K562 (cell line): ENCODE measurements around the gene CAPZB. TPM values are rescaled to one million over a fixed set of nuclear protein-coding genes. Genes with fewer than 3 reads are reported as not detected.

Experiments used
- ETV1 ChIP-seq: fragments of 450-650 bp; conservative IDR thresholded peaks from 2 replicates; pipeline ENCODE4 v1.6.1; 2016; ENCODE audit warnings: missing genetic modification characterization, control low read depth, low read depth, missing compliant biosample characterization
- MAFF ChIP-seq: IDR thresholded peaks from 2 replicates; pipeline ENCODE4 v1.6.1; 2012; ENCODE audit warnings: low read length, improper control_type of control experiment
- NFIC ChIP-seq: fragments of 450-650 bp; IDR thresholded peaks from 2 replicates; pipeline ENCODE4 v1.6.1; 2017; ENCODE audit warnings: mild to moderate bottlenecking, inconsistent platforms
- NR4A1 ChIP-seq, 2 experiments: fragments of 250-450 bp in 1 of 2; fragments of 450-650 bp in 1 of 2; sonication (Bioruptor Pico) in 1 of 2; IDR thresholded peaks; 2 replicates each; pipeline versions ENCODE4 v1.4.0 to v1.6.1; 2016 to 2020; ENCODE audit warnings: mild to moderate bottlenecking in 2 of 2, missing compliant biosample characterization in 1 of 2, missing genetic modification characterization in 1 of 2, moderate library complexity in 1 of 2
- POLR2A ChIP-seq: fragments of 450-650 bp; conservative IDR thresholded peaks from 2 replicates; pipeline ENCODE4 v1.6.1; 2016
- RBM14 ChIP-seq: fragments of 200-400 bp; formaldehyde crosslinking; IDR thresholded peaks from 2 replicates; pipeline ENCODE4 v1.6.1; 2018; ENCODE audit warnings: low read depth, mild to moderate bottlenecking, low read length, moderate library complexity, borderline replicate concordance; ENCODE audit not compliant: insufficient read depth
- polyA plus RNA-seq, 8 experiments: library from polyadenylated mRNA; depleted of rRNA in 4 of 8; stranded (reverse) in 5 of 8; unstranded in 3 of 8; fragments of >200 nt; fragmentation: Nextera tagmentation in 2 of 8; fragmentation: Illumina TruSeq in 1 of 8; extraction: Ambion mirVana in 2 of 8; extraction: Trizol in 1 of 8; gene quantifications; 2 replicates each; pipeline versions ENCODE4 v1.2.1 to v1.2.3, GENCODE V29; 2011 to 2014; ENCODE audit warnings: inconsistent platforms in 1 of 8, missing spikeins in 1 of 8
- total RNA-seq, 7 experiments: library from RNA; depleted of rRNA in 6 of 7; stranded (reverse); fragments of >200 nt in 6 of 7; fragmentation: Illumina TruSeq in 2 of 7; extraction: Trizol in 2 of 7; gene quantifications; 2 replicates each; pipeline versions ENCODE4 v1.2.1 to v1.2.3, GENCODE V29; 2011 to 2021; ENCODE audit warnings: low replicate concordance in 1 of 7
- TF ChIP-seq, protein P1 (sequence below): fragments of 200-600 bp; sonication (generic); IDR thresholded peaks from one replicate; pipeline ENCODE4 v1.6.1; 2012; ENCODE audit warnings: mild to moderate bottlenecking, low read depth, low read length, inconsistent platforms
- TF ChIP-seq, protein P2 (sequence below), 3 experiments: fragments of 200-800 bp in 1 of 3; sonication (Bioruptor generic) in 1 of 3; sonication (generic) in 1 of 3; formaldehyde crosslinking in 1 of 3; IDR thresholded peaks; 2 replicates each; pipeline versions ENCODE4 v1.6.1 to v1.8.0; 2016 to 2022; ENCODE audit warnings: mild to moderate bottlenecking in 2 of 3, missing compliant biosample characterization in 2 of 3, missing genetic modification characterization in 2 of 3, missing genetic modification reagents in 1 of 3
- TF ChIP-seq, protein P3 (sequence below): fragments of 450-650 bp; formaldehyde crosslinking; IDR thresholded peaks from 2 replicates; pipeline ENCODE4 v1.4.0; 2022; ENCODE audit warnings: missing genetic modification characterization
- TF ChIP-seq, protein P4 (sequence below): sonication (generic); formaldehyde crosslinking; IDR thresholded peaks from 2 replicates; pipeline ENCODE4 v1.8.0; 2022; ENCODE audit warnings: mild to moderate bottlenecking, low read depth, missing genetic modification reagents

Gene CAPZB
- total and polyA plus RNA-seq, 9 of the 15 experiments (the other 6 are each of a cell fraction or from before 2014, with no cell fraction given) = 57.6 to 297 (median 125) TPM

DNA sequence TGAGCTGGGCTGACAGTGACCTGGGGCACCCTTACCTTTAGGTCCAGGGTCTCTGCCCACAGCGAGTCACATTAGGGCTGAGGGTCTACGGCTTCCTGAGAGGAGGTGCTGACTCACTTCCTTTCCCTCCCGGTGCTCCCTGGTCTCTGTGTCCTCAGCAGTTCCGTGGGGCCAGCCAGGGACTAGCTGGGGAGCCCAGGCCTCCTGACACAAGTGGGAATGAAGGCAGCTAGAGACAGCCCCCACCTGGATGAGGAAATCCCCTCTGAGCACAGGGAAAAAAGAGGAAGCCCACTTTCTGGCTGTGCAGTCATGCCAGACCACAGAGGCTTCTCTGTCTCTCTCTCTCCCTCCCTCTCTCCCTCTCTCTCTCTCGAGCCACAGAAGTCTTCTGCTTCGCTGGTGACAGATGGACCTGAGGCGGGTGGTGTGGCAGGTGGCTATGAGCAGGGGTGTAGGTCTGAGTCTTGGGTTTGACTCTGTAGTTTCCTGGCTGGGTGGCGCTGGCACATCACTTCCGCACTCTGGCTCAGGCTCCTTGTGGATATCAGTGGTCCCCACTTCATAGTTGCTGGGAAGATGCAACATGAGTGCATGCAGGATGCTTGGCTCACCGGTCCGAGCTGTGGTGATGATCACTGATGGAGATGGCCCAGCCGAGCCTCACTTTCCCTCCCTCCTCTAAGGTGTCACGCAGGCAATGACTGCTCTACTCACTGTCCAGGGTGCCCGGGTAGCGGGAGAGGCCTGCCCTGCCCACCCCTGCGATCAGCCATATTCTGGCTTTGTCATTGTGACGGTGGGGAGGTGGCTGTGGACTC lies 169.8 kb downstream of the CAPZB start (continued):
- TF ChIP-seq, protein P1, sequence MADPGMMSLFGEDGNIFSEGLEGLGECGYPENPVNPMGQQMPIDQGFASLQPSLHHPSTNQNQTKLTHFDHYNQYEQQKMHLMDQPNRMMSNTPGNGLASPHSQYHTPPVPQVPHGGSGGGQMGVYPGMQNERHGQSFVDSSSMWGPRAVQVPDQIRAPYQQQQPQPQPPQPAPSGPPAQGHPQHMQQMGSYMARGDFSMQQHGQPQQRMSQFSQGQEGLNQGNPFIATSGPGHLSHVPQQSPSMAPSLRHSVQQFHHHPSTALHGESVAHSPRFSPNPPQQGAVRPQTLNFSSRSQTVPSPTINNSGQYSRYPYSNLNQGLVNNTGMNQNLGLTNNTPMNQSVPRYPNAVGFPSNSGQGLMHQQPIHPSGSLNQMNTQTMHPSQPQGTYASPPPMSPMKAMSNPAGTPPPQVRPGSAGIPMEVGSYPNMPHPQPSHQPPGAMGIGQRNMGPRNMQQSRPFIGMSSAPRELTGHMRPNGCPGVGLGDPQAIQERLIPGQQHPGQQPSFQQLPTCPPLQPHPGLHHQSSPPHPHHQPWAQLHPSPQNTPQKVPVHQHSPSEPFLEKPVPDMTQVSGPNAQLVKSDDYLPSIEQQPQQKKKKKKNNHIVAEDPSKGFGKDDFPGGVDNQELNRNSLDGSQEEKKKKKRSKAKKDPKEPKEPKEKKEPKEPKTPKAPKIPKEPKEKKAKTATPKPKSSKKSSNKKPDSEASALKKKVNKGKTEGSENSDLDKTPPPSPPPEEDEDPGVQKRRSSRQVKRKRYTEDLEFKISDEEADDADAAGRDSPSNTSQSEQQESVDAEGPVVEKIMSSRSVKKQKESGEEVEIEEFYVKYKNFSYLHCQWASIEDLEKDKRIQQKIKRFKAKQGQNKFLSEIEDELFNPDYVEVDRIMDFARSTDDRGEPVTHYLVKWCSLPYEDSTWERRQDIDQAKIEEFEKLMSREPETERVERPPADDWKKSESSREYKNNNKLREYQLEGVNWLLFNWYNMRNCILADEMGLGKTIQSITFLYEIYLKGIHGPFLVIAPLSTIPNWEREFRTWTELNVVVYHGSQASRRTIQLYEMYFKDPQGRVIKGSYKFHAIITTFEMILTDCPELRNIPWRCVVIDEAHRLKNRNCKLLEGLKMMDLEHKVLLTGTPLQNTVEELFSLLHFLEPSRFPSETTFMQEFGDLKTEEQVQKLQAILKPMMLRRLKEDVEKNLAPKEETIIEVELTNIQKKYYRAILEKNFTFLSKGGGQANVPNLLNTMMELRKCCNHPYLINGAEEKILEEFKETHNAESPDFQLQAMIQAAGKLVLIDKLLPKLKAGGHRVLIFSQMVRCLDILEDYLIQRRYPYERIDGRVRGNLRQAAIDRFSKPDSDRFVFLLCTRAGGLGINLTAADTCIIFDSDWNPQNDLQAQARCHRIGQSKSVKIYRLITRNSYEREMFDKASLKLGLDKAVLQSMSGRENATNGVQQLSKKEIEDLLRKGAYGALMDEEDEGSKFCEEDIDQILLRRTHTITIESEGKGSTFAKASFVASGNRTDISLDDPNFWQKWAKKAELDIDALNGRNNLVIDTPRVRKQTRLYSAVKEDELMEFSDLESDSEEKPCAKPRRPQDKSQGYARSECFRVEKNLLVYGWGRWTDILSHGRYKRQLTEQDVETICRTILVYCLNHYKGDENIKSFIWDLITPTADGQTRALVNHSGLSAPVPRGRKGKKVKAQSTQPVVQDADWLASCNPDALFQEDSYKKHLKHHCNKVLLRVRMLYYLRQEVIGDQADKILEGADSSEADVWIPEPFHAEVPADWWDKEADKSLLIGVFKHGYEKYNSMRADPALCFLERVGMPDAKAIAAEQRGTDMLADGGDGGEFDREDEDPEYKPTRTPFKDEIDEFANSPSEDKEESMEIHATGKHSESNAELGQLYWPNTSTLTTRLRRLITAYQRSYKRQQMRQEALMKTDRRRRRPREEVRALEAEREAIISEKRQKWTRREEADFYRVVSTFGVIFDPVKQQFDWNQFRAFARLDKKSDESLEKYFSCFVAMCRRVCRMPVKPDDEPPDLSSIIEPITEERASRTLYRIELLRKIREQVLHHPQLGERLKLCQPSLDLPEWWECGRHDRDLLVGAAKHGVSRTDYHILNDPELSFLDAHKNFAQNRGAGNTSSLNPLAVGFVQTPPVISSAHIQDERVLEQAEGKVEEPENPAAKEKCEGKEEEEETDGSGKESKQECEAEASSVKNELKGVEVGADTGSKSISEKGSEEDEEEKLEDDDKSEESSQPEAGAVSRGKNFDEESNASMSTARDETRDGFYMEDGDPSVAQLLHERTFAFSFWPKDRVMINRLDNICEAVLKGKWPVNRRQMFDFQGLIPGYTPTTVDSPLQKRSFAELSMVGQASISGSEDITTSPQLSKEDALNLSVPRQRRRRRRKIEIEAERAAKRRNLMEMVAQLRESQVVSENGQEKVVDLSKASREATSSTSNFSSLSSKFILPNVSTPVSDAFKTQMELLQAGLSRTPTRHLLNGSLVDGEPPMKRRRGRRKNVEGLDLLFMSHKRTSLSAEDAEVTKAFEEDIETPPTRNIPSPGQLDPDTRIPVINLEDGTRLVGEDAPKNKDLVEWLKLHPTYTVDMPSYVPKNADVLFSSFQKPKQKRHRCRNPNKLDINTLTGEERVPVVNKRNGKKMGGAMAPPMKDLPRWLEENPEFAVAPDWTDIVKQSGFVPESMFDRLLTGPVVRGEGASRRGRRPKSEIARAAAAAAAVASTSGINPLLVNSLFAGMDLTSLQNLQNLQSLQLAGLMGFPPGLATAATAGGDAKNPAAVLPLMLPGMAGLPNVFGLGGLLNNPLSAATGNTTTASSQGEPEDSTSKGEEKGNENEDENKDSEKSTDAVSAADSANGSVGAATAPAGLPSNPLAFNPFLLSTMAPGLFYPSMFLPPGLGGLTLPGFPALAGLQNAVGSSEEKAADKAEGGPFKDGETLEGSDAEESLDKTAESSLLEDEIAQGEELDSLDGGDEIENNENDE = no peak
- TF ChIP-seq, protein P2, sequence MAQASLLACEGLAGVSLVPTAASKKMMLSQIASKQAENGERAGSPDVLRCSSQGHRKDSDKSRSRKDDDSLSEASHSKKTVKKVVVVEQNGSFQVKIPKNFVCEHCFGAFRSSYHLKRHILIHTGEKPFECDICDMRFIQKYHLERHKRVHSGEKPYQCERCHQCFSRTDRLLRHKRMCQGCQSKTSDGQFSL (CRISPR knock-in tag; IDR thresholded peaks at IDR 0.05) = 0 out of 2 replicates have a peak, but pooled peaks have one; percentile 31
- TF ChIP-seq, protein P2 (tag; IDR thresholded peaks at IDR 0.05) = no peak
- TF ChIP-seq RBM14 (no peak), POLR2A (peak; percentile 41; the same call in 1 of the 2 replicates), NR4A1 (CRISPR knock-in tag; IDR thresholded peaks at IDR 0.05) (no peak), NR4A1 (tag; IDR thresholded peaks at IDR 0.05) (no peak), NFIC (0 out of 2 replicates have a peak, but pooled peaks have one; percentile 16), MAFF (no peak), ETV1 (tag) (peak; percentile 75)
- TF ChIP-seq, protein P3, sequence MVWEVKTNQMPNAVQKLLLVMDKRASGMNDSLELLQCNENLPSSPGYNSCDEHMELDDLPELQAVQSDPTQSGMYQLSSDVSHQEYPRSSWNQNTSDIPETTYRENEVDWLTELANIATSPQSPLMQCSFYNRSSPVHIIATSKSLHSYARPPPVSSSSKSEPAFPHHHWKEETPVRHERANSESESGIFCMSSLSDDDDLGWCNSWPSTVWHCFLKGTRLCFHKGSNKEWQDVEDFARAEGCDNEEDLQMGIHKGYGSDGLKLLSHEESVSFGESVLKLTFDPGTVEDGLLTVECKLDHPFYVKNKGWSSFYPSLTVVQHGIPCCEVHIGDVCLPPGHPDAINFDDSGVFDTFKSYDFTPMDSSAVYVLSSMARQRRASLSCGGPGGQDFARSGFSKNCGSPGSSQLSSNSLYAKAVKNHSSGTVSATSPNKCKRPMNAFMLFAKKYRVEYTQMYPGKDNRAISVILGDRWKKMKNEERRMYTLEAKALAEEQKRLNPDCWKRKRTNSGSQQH (CRISPR knock-in tag) = no peak
- TF ChIP-seq, protein P4, sequence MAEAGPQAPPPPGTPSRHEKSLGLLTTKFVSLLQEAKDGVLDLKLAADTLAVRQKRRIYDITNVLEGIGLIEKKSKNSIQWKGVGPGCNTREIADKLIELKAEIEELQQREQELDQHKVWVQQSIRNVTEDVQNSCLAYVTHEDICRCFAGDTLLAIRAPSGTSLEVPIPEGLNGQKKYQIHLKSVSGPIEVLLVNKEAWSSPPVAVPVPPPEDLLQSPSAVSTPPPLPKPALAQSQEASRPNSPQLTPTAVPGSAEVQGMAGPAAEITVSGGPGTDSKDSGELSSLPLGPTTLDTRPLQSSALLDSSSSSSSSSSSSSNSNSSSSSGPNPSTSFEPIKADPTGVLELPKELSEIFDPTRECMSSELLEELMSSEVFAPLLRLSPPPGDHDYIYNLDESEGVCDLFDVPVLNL (CRISPR knock-in tag) = no peak
